OCI-LY1 (cell line): ENCODE data around the gene ATG7.

ENCODE experiments used
- CTCF ChIP-seq: fragments of 200-600 bp; sonication (generic), shearing (Covaris generic); IDR thresholded peaks from 2 replicates; pipeline ENCODE4 v1.5.1; 2017; ENCODE audit warnings: mild to moderate bottlenecking, antibody characterized with exemption, low read length, moderate library complexity, mixed read lengths
- EZH2 ChIP-seq: fragments of 200-600 bp; sonication (generic), shearing (Covaris generic); IDR thresholded peaks from 2 replicates; pipeline ENCODE4 v1.8.0; 2017; ENCODE audit warnings: borderline replicate concordance, mixed run types, mild to moderate bottlenecking, antibody characterized with exemption, low read length, moderate library complexity, mixed read lengths

- TF ChIP-seq CTCF (no peak), EZH2 (no peak)
These were observed 329.4 kb downstream of the ATG7 start for GRCh38 chr3:11601446-11602238.
